BE2C (cell line): Measurements from ENCODE around the gene SYT3.
"Not testable (repeated sequence)": the region's sequence is repeated elsewhere in the genome, so short reads cannot be mapped to it uniquely, and the experiment has no call there.

Experiments used
- DNase-seq: peaks from one replicate; pipeline ENCODE4 v3.0.0-alpha.2; 2020
- H3K27me3 ChIP-seq: fragments of 250-450 bp; sonication (Bioruptor Pico); 2 replicates; pipeline ENCODE4 v1.5.1; 2020; ENCODE audit warnings: mild to moderate bottlenecking
- H3K36me3 ChIP-seq: fragments of 250-450 bp; sonication (Bioruptor Pico); 2 replicates; pipeline ENCODE4 v1.5.1; 2020; ENCODE audit warnings: mild to moderate bottlenecking
- H3K4me1 ChIP-seq: fragments of 250-450 bp; sonication (Bioruptor Pico); 2 replicates; pipeline ENCODE4 v1.5.1; 2020
- H3K4me3 ChIP-seq: 2 replicates; pipeline ENCODE4 v1.5.1; 2011; ENCODE audit warnings: low read depth, low read length
- H3K9me3 ChIP-seq: fragments of 250-450 bp; sonication (Bioruptor Pico); 2 replicates; pipeline ENCODE4 v1.5.1; 2020
- CTCF ChIP-seq: IDR thresholded peaks from 2 replicates; pipeline ENCODE4 v1.5.1; 2012; ENCODE audit warnings: mild to moderate bottlenecking, low read depth, low read length

The SYT3 gene

GRCh38 chr19:50580240-50580639 lies 59.4 kb downstream of the SYT3 start:
- no peak overlapping the region for H3K4me3 ChIP-seq
- H3K36me3 ChIP-seq = no peaks in the 10 kb centered on the region
- DNase-seq = no peak
- H3K9me3 ChIP-seq = no peaks in the 10 kb centered on the region
- no peak for TF ChIP-seq CTCF
- H3K4me1 ChIP-seq = no peaks in the 10 kb centered on the region
- no peaks in the 10 kb centered on the region for H3K27me3 ChIP-seq

GRCh38 chr19:50576769-50577168 lies 62.9 kb downstream of the SYT3 start:
- H3K4me1 ChIP-seq, H3K27me3 ChIP-seq, H3K4me3 ChIP-seq, H3K9me3 ChIP-seq, H3K36me3 ChIP-seq, DNase-seq: not testable (repeated sequence)

DNA sequence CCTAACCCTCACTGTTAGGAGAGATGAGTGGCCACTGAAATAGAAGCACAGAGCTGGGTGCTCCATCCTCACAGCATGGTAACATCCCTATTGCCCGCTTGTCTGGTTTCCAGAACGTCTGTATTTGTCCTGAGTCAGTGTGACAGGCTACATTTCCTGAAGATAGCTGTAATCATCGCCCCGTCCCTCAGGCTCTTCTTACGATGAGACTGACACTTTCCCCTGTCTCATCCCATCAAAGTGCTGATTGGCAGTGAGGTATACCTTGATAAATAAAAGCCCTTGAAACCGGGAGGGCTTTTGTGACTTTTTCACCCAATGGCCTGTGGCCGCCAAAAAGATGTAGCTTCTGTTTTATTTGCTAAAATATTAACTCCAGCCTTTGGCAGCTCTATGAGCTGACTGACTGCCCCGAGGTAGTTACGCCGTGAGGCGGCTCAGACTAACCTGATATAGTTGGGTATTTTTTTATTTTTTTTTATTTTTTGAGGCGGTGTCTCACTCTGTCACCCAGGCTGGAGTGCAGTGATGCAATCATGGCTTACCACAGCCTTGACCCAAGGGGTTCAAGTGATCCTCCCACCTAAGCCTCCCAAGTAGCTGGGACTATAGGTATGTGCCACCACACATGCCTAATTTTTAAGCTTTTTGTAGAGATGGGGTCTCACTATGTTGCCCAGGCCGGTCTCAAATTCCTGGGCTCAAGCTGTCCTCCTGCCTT lies 65.8 kb downstream of the SYT3 start:
- no peak for DNase-seq
- Histone ChIP-seq H3K9me3 (no peaks in the 10 kb centered on the region), H3K27me3 (peaks cover 7% of the 10 kb centered on the region), H3K4me1 (no peaks in the 10 kb centered on the region), H3K4me3 (no peak overlapping the region), H3K36me3 (no peaks in the 10 kb centered on the region)
- no peak for TF ChIP-seq CTCF
